ENCODE results near the gene IFFO2.

GRCh38 chr1:18955131-18955440, 1.4 kb downstream of the IFFO2 start:
- TF ChIP-seq, protein P1, sequence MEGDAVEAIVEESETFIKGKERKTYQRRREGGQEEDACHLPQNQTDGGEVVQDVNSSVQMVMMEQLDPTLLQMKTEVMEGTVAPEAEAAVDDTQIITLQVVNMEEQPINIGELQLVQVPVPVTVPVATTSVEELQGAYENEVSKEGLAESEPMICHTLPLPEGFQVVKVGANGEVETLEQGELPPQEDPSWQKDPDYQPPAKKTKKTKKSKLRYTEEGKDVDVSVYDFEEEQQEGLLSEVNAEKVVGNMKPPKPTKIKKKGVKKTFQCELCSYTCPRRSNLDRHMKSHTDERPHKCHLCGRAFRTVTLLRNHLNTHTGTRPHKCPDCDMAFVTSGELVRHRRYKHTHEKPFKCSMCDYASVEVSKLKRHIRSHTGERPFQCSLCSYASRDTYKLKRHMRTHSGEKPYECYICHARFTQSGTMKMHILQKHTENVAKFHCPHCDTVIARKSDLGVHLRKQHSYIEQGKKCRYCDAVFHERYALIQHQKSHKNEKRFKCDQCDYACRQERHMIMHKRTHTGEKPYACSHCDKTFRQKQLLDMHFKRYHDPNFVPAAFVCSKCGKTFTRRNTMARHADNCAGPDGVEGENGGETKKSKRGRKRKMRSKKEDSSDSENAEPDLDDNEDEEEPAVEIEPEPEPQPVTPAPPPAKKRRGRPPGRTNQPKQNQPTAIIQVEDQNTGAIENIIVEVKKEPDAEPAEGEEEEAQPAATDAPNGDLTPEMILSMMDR (IDR thresholded peaks at IDR 0.05) = no peak
- no peak for TF ChIP-seq ZFX (IDR thresholded peaks at IDR 0.05; ENCODE audit: borderline replicate concordance)

Data from 22Rv1 (cell line).